Measurements from ENCODE around the gene TMEM131L.

TMEM131L gene

GRCh38 chr4:153511104-153511503, 44.9 kb downstream of the TMEM131L start:
- no peaks in the 10 kb centered on the region for H3K27me3 ChIP-seq (ENCODE audit: control insufficient read depth in 5 of 5, insufficient read depth in 4 of 5, low read length in 5 of 5)
- H3K27ac ChIP-seq (ENCODE audit: low read depth, low read length), result no peak overlapping the region
- H3K4me3 ChIP-seq (ENCODE audit: low read depth in 1 of 5, low read length in 5 of 5), result no peak overlapping the region
- peaks cover 0 to 2% (median 0%) of the 10 kb centered on the region in 5 donors for H3K36me3 ChIP-seq (ENCODE audit: control insufficient read depth in 5 of 5, insufficient read depth in 5 of 5, low read length in 5 of 5)
- no peak overlapping the region for H3K9ac ChIP-seq (ENCODE audit: low read length in 5 of 5)
- peaks cover 0 to 12% (median 11%) of the 10 kb centered on the region in 5 donors for H3K4me1 ChIP-seq (ENCODE audit: control insufficient read depth in 5 of 5, insufficient read depth in 5 of 5, low read length in 5 of 5)
- no peaks in the 10 kb centered on the region for H3K9me3 ChIP-seq (ENCODE audit: control insufficient read depth in 5 of 5, low read length in 5 of 5)

- Histone ChIP-seq H3K9ac (ENCODE audit: low read length in 5 of 5) (no peak overlapping the region), H3K9me3 (ENCODE audit: control insufficient read depth in 5 of 5, low read length in 5 of 5) (no peaks in the 10 kb centered on the region), H3K4me1 (ENCODE audit: control insufficient read depth in 5 of 5, insufficient read depth in 5 of 5, low read length in 5 of 5) (peaks cover 0 to 12% (median 11%) of the 10 kb centered on the region in 5 donors), H3K27ac (ENCODE audit: low read depth, low read length) (peak overlapping the region; percentile 11), H3K4me3 (ENCODE audit: low read depth in 1 of 5, low read length in 5 of 5) (no peak overlapping the region), H3K36me3 (ENCODE audit: control insufficient read depth in 5 of 5, insufficient read depth in 5 of 5, low read length in 5 of 5) (peaks cover 0 to 5% (median 0%) of the 10 kb centered on the region in 5 donors), H3K27me3 (ENCODE audit: control insufficient read depth in 5 of 5, insufficient read depth in 4 of 5, low read length in 5 of 5) (no peaks in the 10 kb centered on the region)
Observed at GRCh38 chr4:153512162-153512852, 46.1 kb downstream of the TMEM131L start.

- Histone ChIP-seq H3K4me3 (ENCODE audit: low read depth in 1 of 5, low read length in 5 of 5) (no peak overlapping the region), H3K27me3 (ENCODE audit: control insufficient read depth in 5 of 5, insufficient read depth in 4 of 5, low read length in 5 of 5) (no peaks in the 10 kb centered on the region), H3K27ac (ENCODE audit: low read depth, low read length) (peak overlapping the region; percentile 11)
Observed at GRCh38 chr4:153512952-153513500, 46.9 kb downstream of the TMEM131L start.

GRCh38 chr4:153513596-153513995, 47.4 kb downstream of the TMEM131L start:
- H3K9ac ChIP-seq (ENCODE audit: low read length in 5 of 5), result no peak overlapping the region
- H3K27me3 ChIP-seq (ENCODE audit: control insufficient read depth in 5 of 5, insufficient read depth in 4 of 5, low read length in 5 of 5), result no peaks in the 10 kb centered on the region
- no peaks in the 10 kb centered on the region for H3K9me3 ChIP-seq (ENCODE audit: control insufficient read depth in 5 of 5, low read length in 5 of 5)
- H3K27ac ChIP-seq (ENCODE audit: low read depth, low read length), result peak overlapping the region; percentile 19
- H3K36me3 ChIP-seq (ENCODE audit: control insufficient read depth in 5 of 5, insufficient read depth in 5 of 5, low read length in 5 of 5), result peaks cover 0 to 5% (median 0%) of the 10 kb centered on the region in 5 donors
- H3K4me3 ChIP-seq (ENCODE audit: low read depth in 1 of 5, low read length in 5 of 5), result no peak overlapping the region
- peaks cover 0 to 22% (median 11%) of the 10 kb centered on the region in 5 donors for H3K4me1 ChIP-seq (ENCODE audit: control insufficient read depth in 5 of 5, insufficient read depth in 5 of 5, low read length in 5 of 5)

More at GRCh38 chr4:153512952-153513500, 46.9 kb downstream of the TMEM131L start:
- Histone ChIP-seq H3K9me3 (ENCODE audit: control insufficient read depth in 5 of 5, low read length in 5 of 5) (no peaks in the 10 kb centered on the region), H3K9ac (ENCODE audit: low read length in 5 of 5) (no peak overlapping the region), H3K36me3 (ENCODE audit: control insufficient read depth in 5 of 5, insufficient read depth in 5 of 5, low read length in 5 of 5) (peaks cover 0 to 5% (median 0%) of the 10 kb centered on the region in 5 donors), H3K4me1 (ENCODE audit: control insufficient read depth in 5 of 5, insufficient read depth in 5 of 5, low read length in 5 of 5) (peaks cover 0 to 17% (median 11%) of the 10 kb centered on the region in 5 donors)

GRCh38 chr4:153514001-153514526, 47.9 kb downstream of the TMEM131L start:
- peaks cover 0 to 5% (median 0%) of the 10 kb centered on the region in 5 donors for H3K36me3 ChIP-seq (ENCODE audit: control insufficient read depth in 5 of 5, insufficient read depth in 5 of 5, low read length in 5 of 5)
- H3K27me3 ChIP-seq (ENCODE audit: control insufficient read depth in 5 of 5, insufficient read depth in 4 of 5, low read length in 5 of 5), result no peaks in the 10 kb centered on the region
- H3K9me3 ChIP-seq (ENCODE audit: control insufficient read depth in 5 of 5, low read length in 5 of 5), result no peaks in the 10 kb centered on the region
- H3K27ac ChIP-seq (ENCODE audit: low read depth, low read length), result peak overlapping the region; percentile 19
- no peak overlapping the region for H3K9ac ChIP-seq (ENCODE audit: low read length in 5 of 5)
- peaks cover 0 to 25% (median 11%) of the 10 kb centered on the region in 5 donors for H3K4me1 ChIP-seq (ENCODE audit: control insufficient read depth in 5 of 5, insufficient read depth in 5 of 5, low read length in 5 of 5)
- no peak overlapping the region for H3K4me3 ChIP-seq (ENCODE audit: low read depth in 1 of 5, low read length in 5 of 5)

- peaks cover 0 to 5% (median 2%) of the 10 kb centered on the region in 5 donors for H3K36me3 ChIP-seq (ENCODE audit: control insufficient read depth in 5 of 5, insufficient read depth in 5 of 5, low read length in 5 of 5)
- peaks cover 0 to 26% (median 8%) of the 10 kb centered on the region in 5 donors for H3K4me1 ChIP-seq (ENCODE audit: control insufficient read depth in 5 of 5, insufficient read depth in 5 of 5, low read length in 5 of 5)
- no peaks in the 10 kb centered on the region for H3K27me3 ChIP-seq (ENCODE audit: control insufficient read depth in 5 of 5, insufficient read depth in 4 of 5, low read length in 5 of 5)
Observed at GRCh38 chr4:153514688-153515426, 48.7 kb downstream of the TMEM131L start.

GRCh38 chr4:153517159-153517558, 51.0 kb downstream of the TMEM131L start:
- Histone ChIP-seq H3K36me3 (ENCODE audit: control insufficient read depth in 5 of 5, insufficient read depth in 5 of 5, low read length in 5 of 5) (peaks cover 0 to 3% (median 2%) of the 10 kb centered on the region in 5 donors), H3K27me3 (ENCODE audit: control insufficient read depth in 5 of 5, insufficient read depth in 4 of 5, low read length in 5 of 5) (no peaks in the 10 kb centered on the region), H3K4me1 (ENCODE audit: control insufficient read depth in 5 of 5, insufficient read depth in 5 of 5, low read length in 5 of 5) (peaks cover 3 to 33% (median 14%) of the 10 kb centered on the region in 5 donors), H3K9me3 (ENCODE audit: control insufficient read depth in 5 of 5, low read length in 5 of 5) (no peaks in the 10 kb centered on the region), H3K27ac (ENCODE audit: low read depth, low read length) (no peak overlapping the region), H3K9ac (ENCODE audit: low read length in 5 of 5) (no peak overlapping the region), H3K4me3 (ENCODE audit: low read depth in 1 of 5, low read length in 5 of 5) (no peak overlapping the region)

More at GRCh38 chr4:153514688-153515426, 48.7 kb downstream of the TMEM131L start:
- Histone ChIP-seq H3K9me3 (ENCODE audit: control insufficient read depth in 5 of 5, low read length in 5 of 5) (no peaks in the 10 kb centered on the region), H3K9ac (ENCODE audit: low read length in 5 of 5) (no peak overlapping the region), H3K27ac (ENCODE audit: low read depth, low read length) (no peak overlapping the region), H3K4me3 (ENCODE audit: low read depth in 1 of 5, low read length in 5 of 5) (no peak overlapping the region)

- Histone ChIP-seq H3K27me3 (ENCODE audit: control insufficient read depth in 5 of 5, insufficient read depth in 4 of 5, low read length in 5 of 5) (no peaks in the 10 kb centered on the region), H3K9ac (ENCODE audit: low read length in 5 of 5) (peak overlapping the region in 1 of 5 donors; percentile 53), H3K36me3 (ENCODE audit: control insufficient read depth in 5 of 5, insufficient read depth in 5 of 5, low read length in 5 of 5) (peaks cover 0 to 3% (median 2%) of the 10 kb centered on the region in 5 donors), H3K27ac (ENCODE audit: low read depth, low read length) (no peak overlapping the region), H3K9me3 (ENCODE audit: control insufficient read depth in 5 of 5, low read length in 5 of 5) (no peaks in the 10 kb centered on the region), H3K4me1 (ENCODE audit: control insufficient read depth in 5 of 5, insufficient read depth in 5 of 5, low read length in 5 of 5) (peaks cover 3 to 37% (median 17%) of the 10 kb centered on the region in 5 donors), H3K4me3 (ENCODE audit: low read depth in 1 of 5, low read length in 5 of 5) (peak overlapping the region in 1 of 5 donors; percentile 15)
Observed at GRCh38 chr4:153518001-153518400, 51.8 kb downstream of the TMEM131L start.

GRCh38 chr4:153518637-153519389, 52.7 kb downstream of the TMEM131L start:
- peak overlapping the region in 1 of 5 donors; percentile 15 for H3K4me3 ChIP-seq (ENCODE audit: low read depth in 1 of 5, low read length in 5 of 5)
- H3K27ac ChIP-seq (ENCODE audit: low read depth, low read length), result peak overlapping the region; percentile 31
- peaks cover 5 to 37% (median 20%) of the 10 kb centered on the region in 5 donors for H3K4me1 ChIP-seq (ENCODE audit: control insufficient read depth in 5 of 5, insufficient read depth in 5 of 5, low read length in 5 of 5)
- H3K9me3 ChIP-seq (ENCODE audit: control insufficient read depth in 5 of 5, low read length in 5 of 5), result no peaks in the 10 kb centered on the region
- peak overlapping the region in 2 of 5 donors; percentile 20 to 53 for H3K9ac ChIP-seq (ENCODE audit: low read length in 5 of 5)
- peaks cover 0 to 3% (median 2%) of the 10 kb centered on the region in 5 donors for H3K36me3 ChIP-seq (ENCODE audit: control insufficient read depth in 5 of 5, insufficient read depth in 5 of 5, low read length in 5 of 5)
- no peaks in the 10 kb centered on the region for H3K27me3 ChIP-seq (ENCODE audit: control insufficient read depth in 5 of 5, insufficient read depth in 4 of 5, low read length in 5 of 5)

Data from subcutaneous abdominal adipose tissue (tissue), 5 donors.